HG03432 (cell line): ENCODE data around the gene ANKMY1.

Source experiments
- ATAC-seq: cut with Tn5 transposase; IDR thresholded peaks from one replicate; pipeline ENCODE4 v1.9.1; 2021; ENCODE audit warnings: mild to moderate bottlenecking, moderate library complexity; ENCODE audit not compliant: unreplicated experiment

ANKMY1 gene

GRCh38 chr2:240438810-240439697 lies 118.7 kb downstream of the ANKMY1 start:
- no peak for ATAC-seq

- ATAC-seq: no peak
Measured at GRCh38 chr2:240437861-240438809, 119.7 kb downstream of the ANKMY1 start.

- ATAC-seq: no peak
Measured at GRCh38 chr2:240437551-240437860, 120.3 kb downstream of the ANKMY1 start.

DNA sequence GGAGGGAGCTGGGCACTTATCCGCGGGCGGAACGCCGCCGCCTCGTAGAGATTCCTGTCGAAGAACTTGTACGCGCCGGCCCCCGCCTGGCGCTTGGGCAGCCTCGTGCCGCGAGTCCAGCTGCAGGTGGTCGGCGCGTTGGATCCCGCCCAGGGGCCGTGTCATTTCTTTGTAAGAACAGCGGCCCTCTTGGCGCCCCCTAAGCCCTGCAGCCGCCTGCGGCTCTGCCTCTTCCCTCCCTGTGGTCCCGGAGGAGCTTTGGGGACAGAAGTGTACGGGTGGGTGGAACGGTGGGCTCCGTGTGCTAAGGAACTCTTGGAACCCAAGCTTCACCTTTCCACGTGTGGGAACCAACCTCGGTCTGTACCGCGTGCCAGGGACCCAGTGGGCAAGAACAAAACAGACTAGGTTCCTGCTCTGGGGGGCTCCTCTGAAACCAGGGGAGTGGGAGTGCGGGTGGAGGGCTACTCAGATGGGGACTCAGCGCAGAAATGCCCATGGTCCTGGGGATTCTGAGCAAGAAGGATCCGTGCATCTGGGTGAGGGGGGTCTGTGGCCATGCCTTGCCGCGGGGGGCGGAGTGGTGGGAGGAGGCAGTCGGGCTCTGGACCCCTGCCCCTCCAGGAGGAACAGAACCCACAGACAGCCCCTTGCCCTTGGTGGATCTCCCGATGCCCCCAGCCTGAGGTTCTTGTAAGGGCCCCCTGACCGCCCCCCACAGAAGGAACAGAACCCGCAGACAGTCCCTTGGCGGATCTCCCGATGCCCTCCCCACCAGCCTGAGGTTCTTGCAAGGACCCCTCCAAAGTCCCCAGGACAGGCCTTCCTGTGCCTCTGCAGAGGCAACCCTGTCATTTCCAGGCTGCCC lies 120.9 kb downstream of the ANKMY1 start:
- ATAC-seq: no peak

- no peak for ATAC-seq
Measured at GRCh38 chr2:240435948-240436682, 121.7 kb downstream of the ANKMY1 start.

DNA sequence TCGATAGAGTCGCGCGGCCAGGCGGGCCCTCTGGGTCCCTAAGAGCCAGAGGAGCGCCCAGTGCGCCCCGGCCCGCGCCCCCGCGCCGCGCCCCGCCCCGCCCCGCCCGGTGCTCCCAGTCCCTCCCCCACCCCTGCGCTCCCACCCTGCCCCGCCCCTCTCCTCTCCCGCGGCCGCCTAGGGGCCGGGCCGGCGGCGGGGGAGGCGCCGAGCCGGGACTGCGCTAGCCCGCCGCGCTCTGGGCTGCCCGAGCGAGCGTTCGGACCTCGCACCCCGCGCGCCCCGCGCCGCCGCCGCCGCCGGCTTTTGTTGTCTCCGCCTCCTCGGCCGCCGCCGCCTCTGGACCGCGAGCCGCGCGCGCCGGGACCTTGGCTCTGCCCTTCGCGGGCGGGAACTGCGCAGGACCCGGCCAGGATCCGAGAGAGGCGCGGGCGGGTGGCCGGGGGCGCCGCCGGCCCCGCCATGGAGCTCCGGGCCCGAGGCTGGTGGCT lies 122.3 kb downstream of the ANKMY1 start, which contains the start of gene GPC1:
TSS of gene GPC1 (plus strand) at position 207 of the 491 bp plus-strand sequence. CDS start at position 463, 256 bp downstream.
- ATAC-seq: peak; percentile 55

- ATAC-seq: peak; percentile 63
Measured at GRCh38 chr2:240434728-240435456, 122.9 kb downstream of the ANKMY1 start.

GRCh38 chr2:240433973-240434727 lies 123.6 kb downstream of the ANKMY1 start:
- no peak for ATAC-seq

DNA sequence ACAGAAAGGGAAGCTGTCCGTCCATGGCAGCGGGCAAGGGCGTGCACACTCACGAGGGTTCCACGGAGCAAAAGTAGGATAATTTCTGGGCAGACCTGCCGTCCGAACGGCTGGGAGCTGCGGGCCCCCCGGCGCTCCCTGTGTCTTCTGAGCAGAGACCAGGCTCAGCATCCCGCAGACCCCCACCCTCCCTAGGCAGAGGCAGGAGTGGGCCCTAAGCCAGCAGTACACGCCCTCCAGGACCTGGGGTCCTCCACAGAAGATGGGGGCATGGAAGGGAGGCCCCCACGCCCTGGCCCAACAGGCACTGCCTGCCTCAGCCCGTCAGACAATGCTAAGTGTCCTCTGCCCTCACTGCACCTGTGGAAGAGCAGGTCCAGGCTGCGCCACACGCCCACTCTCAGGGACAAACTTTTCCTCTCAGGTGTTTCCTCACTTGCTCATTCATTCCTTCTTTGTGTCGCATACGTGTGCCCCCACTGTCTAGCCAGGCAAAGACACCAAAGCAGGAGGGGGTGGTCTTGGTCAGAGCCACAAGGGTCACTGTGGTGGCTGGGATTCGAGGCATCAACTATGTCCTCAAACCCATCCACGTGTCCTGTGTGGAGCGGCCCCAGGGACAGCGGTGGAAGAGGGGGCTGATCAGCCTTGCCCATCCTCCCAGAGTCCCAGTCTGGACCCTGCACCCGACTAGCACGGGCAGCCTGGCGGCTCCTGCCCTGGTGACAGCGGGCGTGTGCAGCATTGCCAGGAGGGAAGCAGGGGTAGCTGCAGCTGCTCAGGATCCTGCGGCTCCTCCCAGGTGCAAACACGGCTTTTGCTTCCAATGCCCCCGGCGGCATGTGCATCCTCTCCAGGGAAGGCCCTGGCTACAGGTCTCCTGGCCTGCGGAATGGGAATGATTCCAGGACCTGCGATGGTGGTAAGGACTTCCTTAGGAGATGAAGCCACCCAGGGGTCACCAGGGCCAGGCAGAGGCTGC lies 124.7 kb downstream of the ANKMY1 start:
- ATAC-seq: no peak

DNA sequence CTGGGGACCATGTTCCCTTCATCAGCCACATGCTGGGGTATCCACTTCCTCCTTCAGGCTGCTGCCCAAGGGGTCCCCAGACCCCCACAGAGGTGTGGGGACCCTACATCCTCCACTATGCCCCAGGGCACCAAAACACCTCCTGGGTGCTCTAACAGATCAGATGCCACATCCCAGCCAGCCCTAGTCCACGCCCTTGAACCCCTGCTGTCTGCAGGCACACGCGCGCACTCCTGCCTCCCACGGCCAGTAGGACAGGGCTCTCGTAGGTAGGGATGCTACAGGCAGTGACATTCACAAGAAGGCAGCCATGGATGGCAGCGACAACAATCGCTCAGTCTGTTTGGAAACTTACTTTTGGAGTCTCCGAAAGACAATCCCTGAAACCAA lies 125.4 kb downstream of the ANKMY1 start:
- ATAC-seq: no peak

DNA sequence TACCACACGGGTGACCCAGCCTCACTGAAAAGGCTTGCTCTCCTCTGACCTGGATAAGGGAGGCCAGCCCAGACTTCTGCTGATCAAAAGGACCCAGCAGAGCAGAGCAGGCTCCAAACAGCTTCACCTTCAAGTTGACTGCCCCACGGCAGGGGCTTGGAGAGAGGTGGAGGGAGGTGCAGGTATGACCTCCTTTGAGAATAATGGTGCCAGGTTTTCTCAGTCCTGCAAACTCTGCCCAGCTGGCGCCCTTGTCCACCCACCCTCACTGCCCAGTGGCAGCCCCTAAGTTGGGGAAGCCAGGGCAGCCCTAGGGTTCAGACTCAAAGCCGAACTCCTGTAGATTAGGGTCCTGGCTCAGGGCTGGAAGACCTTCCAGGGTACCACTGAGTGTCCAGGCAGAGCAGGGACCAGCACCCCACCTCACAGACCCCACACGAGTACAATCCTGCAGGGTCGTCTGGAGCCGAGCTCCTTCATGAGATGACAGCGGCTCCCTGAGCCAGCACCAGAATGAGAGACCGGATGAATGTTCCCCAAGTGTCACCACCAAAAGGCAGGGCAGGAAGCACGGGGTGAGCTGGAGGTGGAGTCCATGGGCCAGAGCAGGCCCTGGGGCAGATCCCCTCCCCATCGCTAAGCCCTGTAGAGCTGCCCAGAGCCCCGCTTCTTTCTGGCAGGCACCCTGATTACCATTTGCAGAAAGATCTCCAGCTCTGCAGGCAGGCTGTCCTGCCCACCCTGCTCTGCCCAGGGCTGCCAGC lies 125.9 kb downstream of the ANKMY1 start:
- no peak for ATAC-seq

- no peak for ATAC-seq
Measured at GRCh38 chr2:240431271-240431660, 126.5 kb downstream of the ANKMY1 start.

GRCh38 chr2:240430595-240430994 lies 127.2 kb downstream of the ANKMY1 start:
- ATAC-seq: no peak

DNA sequence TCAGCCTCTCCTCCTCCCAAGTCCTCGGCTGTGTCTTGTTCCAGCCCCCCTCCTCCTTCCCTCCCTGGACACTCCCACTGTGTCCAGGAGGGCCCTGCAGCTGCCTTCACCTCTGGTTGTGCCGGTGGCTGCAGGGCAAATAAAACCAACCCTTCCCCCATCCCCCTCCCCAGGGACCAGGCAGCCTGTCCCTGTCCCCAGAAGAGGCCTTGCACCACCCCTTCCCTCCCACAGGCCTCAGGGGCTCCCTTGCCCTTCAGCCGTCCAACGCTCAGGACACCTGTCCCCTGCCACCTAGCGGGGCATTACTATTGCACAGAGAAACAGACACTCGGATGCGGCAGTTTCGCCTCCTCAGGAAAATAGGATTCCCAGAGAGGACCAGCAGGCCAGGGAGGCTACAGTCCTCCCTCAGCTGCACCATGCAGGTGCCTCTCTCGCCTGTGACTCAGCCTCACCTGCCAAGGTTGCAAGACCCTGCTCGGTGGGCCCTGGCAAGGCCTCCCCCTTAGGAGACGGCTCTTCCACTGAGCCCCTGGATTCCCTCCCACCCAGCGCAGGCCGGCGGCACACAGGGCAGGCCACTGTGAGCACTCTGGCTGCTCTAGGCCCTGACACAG lies 127.8 kb downstream of the ANKMY1 start:
- ATAC-seq: no peak
